HCT116 (cell line): ENCODE results near the gene APP. TPM values are rescaled to one million over a fixed set of nuclear protein-coding genes. Genes with fewer than 3 reads are reported as not detected.

Experiments
- ATAC-seq: fragments of 200-7000 bp; cut with Tn5 transposase; 2 replicates; pipeline ENCODE4 v1.9.1; 2020; ENCODE audit warnings: mild to moderate bottlenecking, moderate library complexity
- BruUV-seq: library from RNA; stranded (reverse); fragments of 400-500 nt; replicated peaks from 2 replicates; lab custom pipeline; 2021; lab: Mats Ljungman, UMichigan
- CTCF ChIA-PET: fragments of 300-600 bp; sonication (Branson Sonifier 250); formaldehyde crosslinking; loops from one replicate; lab custom pipeline; 2021; ENCODE audit warnings: antibody characterized with exemption; lab: Charles Lee
- POLR2A ChIA-PET: fragments of 300-600, 350-600 bp; sonication (Branson Sonifier 250); formaldehyde crosslinking; loops from one replicate; lab custom pipeline; 2021; ENCODE audit warnings: antibody characterized with exemption; lab: Charles Lee
- RAD21 ChIA-PET, 2 experiments: fragments of 300-600 bp; sonication (Branson Sonifier 250); formaldehyde crosslinking; loops; one replicate each; lab custom pipeline; 2023; ENCODE audit warnings: low total read pairs in 2 of 2; ENCODE audit not compliant: uncharacterized antibody in 2 of 2, unreplicated experiment in 2 of 2, low non-redundant PET in 1 of 2; lab: Charles Lee
- DNase-seq: peaks from one replicate; pipeline ENCODE4 v3.0.0-alpha.2; 2010; ENCODE audit warnings: low read depth, low spot score
- H2AFZ ChIP-seq: fragments of 200-600 bp; shearing (Covaris generic), sonication (generic); 2 replicates; pipeline ENCODE4 v1.6.1; 2017; ENCODE audit warnings: low read depth, mixed run types, mixed read lengths, antibody characterized with exemption, low read length; ENCODE audit not compliant: poor library complexity, severe bottlenecking
- H3K27ac ChIP-seq: 2 replicates; pipeline ENCODE4 v1.5.1; 2012; ENCODE audit warnings: low read depth, low read length
- H3K27me3 ChIP-seq: fragments of 200-600 bp; sonication (generic); 2 replicates; pipeline ENCODE4 v1.6.1; 2016; ENCODE audit warnings: mixed run types, low read length, mixed read lengths; ENCODE audit not compliant: insufficient read depth
- H3K36me3 ChIP-seq, 2 experiments: fragments of 200-500 bp in 1 of 2; fragments of 200-600 bp in 1 of 2; sonication (Bioruptor generic) in 1 of 2; sonication (generic) in 1 of 2; 2 replicates each; pipeline versions ENCODE4 v1.5.1 to v1.6.1; 2014 to 2016; ENCODE audit warnings: low read length in 2 of 2, inconsistent platforms in 1 of 2, mixed read lengths in 1 of 2, mixed run types in 1 of 2; ENCODE audit not compliant: insufficient read depth in 2 of 2, control insufficient read depth in 1 of 2
- H3K4me1 ChIP-seq, 2 experiments: fragments of 200-600 bp in 1 of 2; sonication (generic) in 1 of 2; 2 replicates each; pipeline versions ENCODE4 v1.5.1 to v1.6.1; 2012 to 2017; ENCODE audit warnings: low read length in 2 of 2, inconsistent platforms in 1 of 2, mild to moderate bottlenecking in 1 of 2, mixed read lengths in 1 of 2, mixed run types in 1 of 2, moderate library complexity in 1 of 2; ENCODE audit not compliant: insufficient read depth in 2 of 2, control insufficient read depth in 1 of 2
- H3K4me2 ChIP-seq: fragments of 200-600 bp; sonication (generic); 2 replicates; pipeline ENCODE4 v1.6.1; 2017; ENCODE audit warnings: mixed run types, low read length, mixed read lengths
- H3K4me3 ChIP-seq, 2 experiments: fragments of 200-600 bp in 1 of 2; sonication (generic) in 1 of 2; replicated peaks in 1 of 2; 2 replicates each; pipeline ENCODE4 v1.5.1; 2011 to 2016; ENCODE audit warnings: low read length in 2 of 2, control low read depth in 1 of 2, low read depth in 1 of 2, mild to moderate bottlenecking in 1 of 2, mixed read lengths in 1 of 2, mixed run types in 1 of 2
- H3K79me2 ChIP-seq: fragments of 200-600 bp; sonication (generic); 2 replicates; pipeline ENCODE4 v1.6.1; 2017; ENCODE audit warnings: mild to moderate bottlenecking, mixed run types, low read length, moderate library complexity, mixed read lengths; ENCODE audit not compliant: insufficient read depth
- H3K9ac ChIP-seq: fragments of 200-600 bp; sonication (generic); 2 replicates; pipeline ENCODE4 v1.6.1; 2016; ENCODE audit warnings: low read length, mixed read lengths
- H3K9me2 ChIP-seq: fragments of 200-600 bp; sonication (generic), shearing (Covaris generic); 2 replicates; pipeline ENCODE4 v1.6.1; 2017; ENCODE audit warnings: mixed run types, mild to moderate bottlenecking, moderate library complexity; ENCODE audit not compliant: insufficient read depth
- H3K9me3 ChIP-seq, 2 experiments: fragments of 200-500 bp in 1 of 2; fragments of 200-600 bp in 1 of 2; sonication (Bioruptor generic) in 1 of 2; sonication (generic) in 1 of 2; 2 replicates each; pipeline ENCODE4 v1.6.1; 2014 to 2017; ENCODE audit warnings: low read length in 2 of 2, mixed read lengths in 2 of 2, inconsistent platforms in 1 of 2, low read depth in 1 of 2, mild to moderate bottlenecking in 1 of 2, mixed run types in 1 of 2, moderate library complexity in 1 of 2; ENCODE audit not compliant: control insufficient read depth in 1 of 2, insufficient read depth in 1 of 2
- H4K20me1 ChIP-seq: fragments of 200-600 bp; sonication (generic), shearing (Covaris generic); 2 replicates; pipeline ENCODE4 v1.6.1; 2017; ENCODE audit warnings: mixed run types, mild to moderate bottlenecking, moderate library complexity; ENCODE audit not compliant: insufficient read depth
- EGR1 ChIP-seq: IDR thresholded peaks from 2 replicates; pipeline ENCODE4 v1.6.1; 2012; ENCODE audit warnings: low read depth
- EZH2 ChIP-seq: fragments of 200-600 bp; sonication (generic); IDR thresholded peaks from 2 replicates; pipeline ENCODE4 v1.6.1; 2017; ENCODE audit warnings: antibody characterized with exemption, mixed run types
- JUND ChIP-seq: IDR thresholded peaks from 2 replicates; pipeline ENCODE4 v1.6.1; 2012
- MAX ChIP-seq: IDR thresholded peaks from 2 replicates; pipeline ENCODE4 v1.6.1; 2012
- POLR2A ChIP-seq: IDR thresholded peaks from 2 replicates; pipeline ENCODE4 v1.7.0; 2011; ENCODE audit warnings: borderline replicate concordance; ENCODE audit not compliant: insufficient read depth, insufficient read length; ENCODE audit errors: extremely low read depth
- POLR2AphosphoS5 ChIP-seq: IDR thresholded peaks from 2 replicates; pipeline ENCODE4 v1.6.1; 2011; ENCODE audit warnings: mild to moderate bottlenecking, low read depth, low read length, moderate library complexity
- RAD21 ChIP-seq: IDR thresholded peaks from 2 replicates; pipeline ENCODE4 v1.6.1; 2012; ENCODE audit warnings: low read depth, mild to moderate bottlenecking
- REST ChIP-seq: IDR thresholded peaks from 2 replicates; pipeline ENCODE4 v1.6.1; 2012; ENCODE audit warnings: low read depth
- SIN3A ChIP-seq: IDR thresholded peaks from 2 replicates; pipeline ENCODE4 v1.6.1; 2012; ENCODE audit warnings: low read depth
- SP1 ChIP-seq: IDR thresholded peaks from 2 replicates; pipeline ENCODE4 v1.6.1; 2012; ENCODE audit warnings: low read depth
- TCF7L2 ChIP-seq: IDR thresholded peaks from 2 replicates; pipeline ENCODE4 v1.7.0; 2011; ENCODE audit warnings: borderline replicate concordance, inconsistent platforms; ENCODE audit not compliant: insufficient read depth, insufficient read length; ENCODE audit errors: extremely low read depth
- intact Hi-C: fragments of 100-400 bp; cut with micrococcal nuclease; formaldehyde crosslinking; loops from 2 replicates; pipeline ENCODE4 v1.10.0; 2022
- total RNA-seq: library from RNA; stranded (reverse); gene quantifications from one replicate; pipeline ENCODE4 v1.2.1, GENCODE V29; 2021; ENCODE audit not compliant: unreplicated experiment

Gene APP
- total RNA-seq, 1 experiment from 2014 or later, result 267 TPM

GRCh38 chr21:26207021-26207420, 36.5 kb upstream of the APP start:
- Histone ChIP-seq H2AFZ (no peak overlapping the region), H3K4me1 (no peaks in the 10 kb centered on the region), H3K27ac (no peak overlapping the region), H3K9ac (no peak overlapping the region), H3K79me2 (no peaks in the 10 kb centered on the region), H3K36me3 (no peaks in the 10 kb centered on the region), H3K9me2 (no peaks in the 10 kb centered on the region), H3K27me3 (peaks cover 8% of the 10 kb centered on the region; the same call in 1 of the 2 replicates), H3K4me2 (no peak overlapping the region), H3K4me3 (no peak overlapping the region), H3K9me3 (no peaks in the 10 kb centered on the region), H4K20me1 (no peaks in the 10 kb centered on the region)
- ChIA-PET RAD21 (no interaction called here), POLR2A (no interaction called here), CTCF (no interaction called here)
- intact Hi-C loops, result no loop called here
- no peak for ATAC-seq
- BruUV-seq, result no TSS peak
- DNase-seq, result no peak
- TF ChIP-seq REST (no peak), EZH2 (no peak), TCF7L2 (no peak), POLR2AphosphoS5 (no peak), SIN3A (no peak), EGR1 (no peak), JUND (no peak)

DNA sequence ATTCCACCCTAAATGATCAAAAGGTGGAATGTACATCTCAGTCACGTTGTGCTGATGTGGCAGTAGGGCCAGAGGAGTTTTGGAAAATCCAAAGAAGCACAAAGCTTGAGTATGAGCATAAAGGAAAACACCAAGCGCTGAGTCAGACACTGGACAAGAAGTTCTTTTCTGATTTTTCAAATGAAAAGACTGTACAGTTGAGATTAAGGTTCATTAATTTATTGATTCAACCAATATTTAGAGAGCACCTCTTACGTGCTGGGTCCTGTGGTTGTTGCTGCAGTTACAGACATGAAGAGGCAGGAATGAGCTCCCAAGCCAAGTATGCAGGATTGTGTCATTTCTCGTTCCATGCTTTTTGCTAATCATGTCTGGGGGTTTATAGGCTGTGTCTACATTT, 28.9 kb upstream of the APP start:
- no peak for TF ChIP-seq TCF7L2
- TF ChIP-seq MAX, result no peak
- TF ChIP-seq EGR1, result no peak
- TF ChIP-seq RAD21, result no peak
- no peak for TF ChIP-seq POLR2A
- TF ChIP-seq SP1, result no peak
- RAD21 ChIA-PET, result no interaction called here
- no peak for DNase-seq

More for the DNA sequence above, 28.9 kb upstream of the APP start:
- ATAC-seq, result no peak
- no peaks in the 10 kb centered on the region for H3K9me3 ChIP-seq
- H3K27me3 ChIP-seq, result no peaks in the 10 kb centered on the region
- no peak overlapping the region for H3K4me3 ChIP-seq
- intact Hi-C loops, result no loop called here
- no peaks in the 10 kb centered on the region for H3K4me1 ChIP-seq
- H3K9ac ChIP-seq, result no peak overlapping the region
- no peak overlapping the region for H3K4me2 ChIP-seq
- no peaks in the 10 kb centered on the region for H3K79me2 ChIP-seq
- H3K27ac ChIP-seq, result no peak overlapping the region
- ChIA-PET CTCF (no interaction called here), POLR2A (no interaction called here)
- no peaks in the 10 kb centered on the region for H3K36me3 ChIP-seq
- BruUV-seq, result no TSS peak
- no peak overlapping the region for H2AFZ ChIP-seq
- no peaks in the 10 kb centered on the region for H3K9me2 ChIP-seq
- H4K20me1 ChIP-seq, result no peaks in the 10 kb centered on the region
